C4-2B (cell line): Measurements from ENCODE around the gene BICDL1.

Source experiments
- CTCF ChIP-seq: fragments of 450-650 bp; conservative IDR thresholded peaks from 2 replicates; pipeline ENCODE4 v1.5.1; 2017; ENCODE audit warnings: mild to moderate bottlenecking
- ZFX ChIP-seq: fragments of 450-650 bp; IDR thresholded peaks from 2 replicates; pipeline ENCODE4 v1.6.1; 2017

GRCh38 chr12:120103044-120103338 lies 114.0 kb downstream of the BICDL1 start:
- TF ChIP-seq CTCF (no peak), ZFX (no peak)
